ENCODE measurements around the gene ZC3H10.

Gene ZC3H10

GRCh38 chr12:56129206-56129941 lies 11.3 kb downstream of the ZC3H10 start:
- Histone ChIP-seq H2AFZ (peak overlapping the region; percentile 72), H3K27me3 (ENCODE audit: control insufficient read depth, insufficient read depth, low read length) (no peaks in the 10 kb centered on the region), H3K4me1 (peaks cover 17% of the 10 kb centered on the region), H3K79me2 (no peaks in the 10 kb centered on the region), H3K36me3 (ENCODE audit: control insufficient read depth, insufficient read depth, low read length) (no peaks in the 10 kb centered on the region), H3K27ac (peak overlapping the region; percentile 57), H3K9me3 (ENCODE audit: control insufficient read depth, low read length) (no peaks in the 10 kb centered on the region), H3K4me2 (ENCODE audit: low read length) (peak overlapping the region; percentile 90), H3K9ac (no peak overlapping the region), H3K4me3 (ENCODE audit: low read depth, low read length) (peak overlapping the region; percentile 82)
- TF ChIP-seq, protein P1, sequence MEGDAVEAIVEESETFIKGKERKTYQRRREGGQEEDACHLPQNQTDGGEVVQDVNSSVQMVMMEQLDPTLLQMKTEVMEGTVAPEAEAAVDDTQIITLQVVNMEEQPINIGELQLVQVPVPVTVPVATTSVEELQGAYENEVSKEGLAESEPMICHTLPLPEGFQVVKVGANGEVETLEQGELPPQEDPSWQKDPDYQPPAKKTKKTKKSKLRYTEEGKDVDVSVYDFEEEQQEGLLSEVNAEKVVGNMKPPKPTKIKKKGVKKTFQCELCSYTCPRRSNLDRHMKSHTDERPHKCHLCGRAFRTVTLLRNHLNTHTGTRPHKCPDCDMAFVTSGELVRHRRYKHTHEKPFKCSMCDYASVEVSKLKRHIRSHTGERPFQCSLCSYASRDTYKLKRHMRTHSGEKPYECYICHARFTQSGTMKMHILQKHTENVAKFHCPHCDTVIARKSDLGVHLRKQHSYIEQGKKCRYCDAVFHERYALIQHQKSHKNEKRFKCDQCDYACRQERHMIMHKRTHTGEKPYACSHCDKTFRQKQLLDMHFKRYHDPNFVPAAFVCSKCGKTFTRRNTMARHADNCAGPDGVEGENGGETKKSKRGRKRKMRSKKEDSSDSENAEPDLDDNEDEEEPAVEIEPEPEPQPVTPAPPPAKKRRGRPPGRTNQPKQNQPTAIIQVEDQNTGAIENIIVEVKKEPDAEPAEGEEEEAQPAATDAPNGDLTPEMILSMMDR (IDR thresholded peaks at IDR 0.05): no peak

DNA sequence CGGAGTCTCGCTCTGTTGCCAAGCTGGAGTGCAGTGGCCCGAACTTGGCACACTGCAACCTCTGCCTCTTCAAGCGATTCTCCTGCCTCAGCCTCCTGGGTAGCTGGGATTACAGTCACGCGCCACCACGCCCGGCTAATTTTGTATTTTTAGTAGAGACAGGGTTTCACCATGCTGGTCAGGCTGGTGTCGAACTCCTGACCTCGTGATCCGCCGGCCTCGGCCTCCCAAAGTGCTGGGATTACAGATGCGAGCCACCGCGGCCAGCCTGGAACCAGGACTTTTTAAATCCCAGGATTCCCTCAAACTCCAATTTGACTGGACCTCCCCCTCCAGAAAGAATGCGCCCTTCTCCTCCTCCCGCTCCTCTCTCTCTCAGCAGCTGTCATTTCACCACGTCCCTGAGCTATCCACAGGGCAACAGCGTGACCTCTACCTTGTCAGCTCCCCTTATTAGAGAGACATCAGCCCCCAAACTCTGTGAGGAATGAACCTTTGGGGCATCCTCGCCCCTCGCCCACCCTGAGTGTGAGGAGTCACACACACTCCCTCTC lies 12.0 kb downstream of the ZC3H10 start:
- TF ChIP-seq, protein P1 (IDR thresholded peaks at IDR 0.05): no peak
- Histone ChIP-seq H3K79me2 (no peaks in the 10 kb centered on the region), H3K9me3 (ENCODE audit: control insufficient read depth, low read length) (no peaks in the 10 kb centered on the region), H3K4me3 (ENCODE audit: low read depth, low read length) (peak overlapping the region; percentile 82), H3K4me1 (peaks cover 17% of the 10 kb centered on the region), H3K27me3 (ENCODE audit: control insufficient read depth, insufficient read depth, low read length) (no peaks in the 10 kb centered on the region), H3K4me2 (ENCODE audit: low read length) (peak overlapping the region; percentile 90), H3K9ac (no peak overlapping the region), H3K36me3 (ENCODE audit: control insufficient read depth, insufficient read depth, low read length) (no peaks in the 10 kb centered on the region), H2AFZ (peak overlapping the region; percentile 72), H3K27ac (peak overlapping the region; percentile 57)

DNA sequence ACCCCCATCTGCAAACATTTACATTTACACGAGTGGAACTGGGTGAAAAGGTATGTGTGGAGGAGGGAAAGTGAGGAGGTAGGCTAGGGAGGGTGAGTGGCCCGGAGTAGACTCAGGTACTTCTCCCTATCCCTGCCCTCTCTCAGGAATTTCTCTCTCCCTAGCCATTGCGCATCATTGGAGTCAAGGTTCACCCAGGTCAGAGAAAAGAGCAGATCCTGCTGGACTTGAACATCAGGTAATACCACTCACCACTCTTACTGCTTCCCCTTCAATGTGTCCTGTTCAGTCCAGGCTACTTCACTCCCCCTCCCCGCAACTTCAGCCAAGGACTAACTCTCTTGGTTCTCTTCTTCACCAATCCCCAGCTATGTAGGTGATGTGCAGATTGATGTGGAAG lies 12.8 kb downstream of the ZC3H10 start:
- Histone ChIP-seq H3K27me3 (ENCODE audit: control insufficient read depth, insufficient read depth, low read length) (no peaks in the 10 kb centered on the region), H2AFZ (no peak overlapping the region), H3K36me3 (ENCODE audit: control insufficient read depth, insufficient read depth, low read length) (no peaks in the 10 kb centered on the region), H3K9ac (no peak overlapping the region), H3K4me3 (ENCODE audit: low read depth, low read length) (no peak overlapping the region), H3K79me2 (no peaks in the 10 kb centered on the region), H3K27ac (no peak overlapping the region), H3K4me2 (ENCODE audit: low read length) (no peak overlapping the region), H3K4me1 (peaks cover 17% of the 10 kb centered on the region), H3K9me3 (ENCODE audit: control insufficient read depth, low read length) (no peaks in the 10 kb centered on the region)
- TF ChIP-seq, protein P1 (IDR thresholded peaks at IDR 0.05): no peak

DNA sequence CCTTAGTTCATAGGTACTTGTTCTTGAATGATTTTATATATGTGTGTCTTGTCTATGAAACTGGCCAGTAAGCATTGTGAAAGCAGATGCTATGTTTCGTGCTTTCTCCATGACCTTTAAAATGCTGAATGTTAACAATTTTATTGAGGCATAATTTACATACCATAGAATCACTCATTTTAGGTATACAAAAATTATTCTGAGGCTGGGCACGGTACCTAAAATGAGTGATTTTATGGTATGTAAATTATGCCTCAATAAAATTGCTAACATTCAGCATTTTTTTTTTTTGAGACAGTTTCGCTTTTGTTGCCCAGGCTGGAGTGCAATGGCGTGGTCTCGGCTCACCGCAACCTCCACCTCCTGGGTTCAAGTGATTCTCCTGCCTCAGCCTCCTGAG lies 16.8 kb downstream of the ZC3H10 start:
- no peaks in the 10 kb centered on the region for H3K4me1 ChIP-seq
- no peaks in the 10 kb centered on the region for H3K27me3 ChIP-seq (ENCODE audit: control insufficient read depth, insufficient read depth, low read length)
- H3K36me3 ChIP-seq (ENCODE audit: control insufficient read depth, insufficient read depth, low read length): no peaks in the 10 kb centered on the region
- no peak overlapping the region for H3K9ac ChIP-seq
- H3K27ac ChIP-seq: no peak overlapping the region
- no peak overlapping the region for H2AFZ ChIP-seq
- no peaks in the 10 kb centered on the region for H3K79me2 ChIP-seq
- H3K9me3 ChIP-seq (ENCODE audit: control insufficient read depth, low read length): no peaks in the 10 kb centered on the region
- H3K4me2 ChIP-seq (ENCODE audit: low read length): no peak overlapping the region
- H3K4me3 ChIP-seq (ENCODE audit: low read depth, low read length): no peak overlapping the region
- TF ChIP-seq, protein P1 (IDR thresholded peaks at IDR 0.05): no peak
